HG03196 (cell line): ENCODE measurements around the gene CIB1.
"Not testable (repeated sequence)": the region's sequence is repeated elsewhere in the genome, so short reads cannot be mapped to it uniquely, and the experiment has no call there.

Experiments used
- ATAC-seq: cut with Tn5 transposase; IDR thresholded peaks from one replicate; pipeline ENCODE4 v1.9.1; 2021; ENCODE audit not compliant: unreplicated experiment

Gene CIB1

DNA sequence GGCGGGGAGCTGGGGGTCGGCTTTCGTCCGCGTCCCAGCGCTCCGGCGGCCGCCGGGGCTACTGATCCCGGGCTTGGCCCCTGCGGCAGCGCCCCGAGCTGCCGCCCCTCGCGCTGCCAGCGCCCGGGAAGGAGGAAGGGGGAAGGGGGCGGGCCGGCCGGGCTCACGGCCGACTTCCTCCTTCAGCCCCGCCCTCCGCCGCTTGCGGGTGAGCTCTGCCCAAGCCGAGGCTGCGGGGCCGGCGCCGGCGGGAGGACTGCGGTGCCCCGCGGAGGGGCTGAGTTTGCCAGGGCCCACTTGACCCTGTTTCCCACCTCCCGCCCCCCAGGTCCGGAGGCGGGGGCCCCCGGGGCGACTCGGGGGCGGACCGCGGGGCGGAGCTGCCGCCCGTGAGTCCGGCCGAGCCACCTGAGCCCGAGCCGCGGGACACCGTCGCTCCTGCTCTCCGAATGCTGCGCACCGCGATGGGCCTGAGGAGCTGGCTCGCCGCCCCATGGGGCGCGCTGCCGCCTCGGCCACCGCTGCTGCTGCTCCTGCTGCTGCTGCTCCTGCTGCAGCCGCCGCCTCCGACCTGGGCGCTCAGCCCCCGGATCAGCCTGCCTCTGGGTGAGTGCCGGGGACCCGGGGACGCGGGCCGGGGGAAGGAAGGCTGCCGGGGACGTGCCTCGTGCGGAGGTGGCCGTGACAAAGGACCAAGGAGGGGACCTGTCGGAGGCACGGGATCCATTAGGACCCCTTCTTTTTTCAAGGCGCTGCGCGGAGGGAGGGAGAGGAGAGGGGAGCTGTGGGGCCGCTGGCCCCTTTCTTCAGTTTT is 32.4 kb downstream of the CIB1 start, which contains the start of gene SEMA4B:
Gene SEMA4B (plus strand): TSS at position 201 of the 814 bp plus-strand sequence. CDS start 249 bp downstream, at position 450.
- peak; percentile 65 for ATAC-seq

DNA sequence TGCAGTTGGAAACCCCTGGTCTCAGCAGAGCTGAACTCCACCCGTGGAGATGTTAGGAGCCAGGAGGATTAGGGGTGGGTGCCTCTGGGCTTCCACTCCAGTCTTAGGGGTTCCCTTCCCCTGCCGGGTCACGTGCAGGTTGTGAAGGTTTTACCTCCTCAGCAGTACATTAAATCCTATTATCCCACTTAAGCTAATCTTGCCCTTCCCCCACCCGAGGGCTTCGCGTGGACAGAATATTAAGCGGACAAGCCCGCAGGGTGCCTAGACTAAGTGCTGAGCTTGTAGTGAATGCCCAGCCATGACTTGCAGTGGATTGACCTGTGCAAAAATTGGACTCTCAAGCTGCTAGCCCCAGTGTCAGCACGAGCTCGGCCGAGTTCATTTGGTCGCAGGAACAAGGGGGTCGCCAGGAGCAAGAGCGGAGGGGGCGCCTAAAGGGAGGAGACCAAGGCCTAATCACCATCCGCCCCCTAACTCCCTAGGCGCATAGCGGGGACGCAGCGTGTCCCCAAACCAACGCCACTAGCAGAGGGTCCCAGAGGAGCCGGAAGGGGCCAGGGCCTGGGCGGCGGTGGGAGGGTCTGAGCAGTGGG is 33.1 kb downstream of the CIB1 start:
- peak; percentile 11 for ATAC-seq

- no peak for ATAC-seq
Observed at GRCh38 chr15:90194655-90195054, 39.1 kb downstream of the CIB1 start.

DNA sequence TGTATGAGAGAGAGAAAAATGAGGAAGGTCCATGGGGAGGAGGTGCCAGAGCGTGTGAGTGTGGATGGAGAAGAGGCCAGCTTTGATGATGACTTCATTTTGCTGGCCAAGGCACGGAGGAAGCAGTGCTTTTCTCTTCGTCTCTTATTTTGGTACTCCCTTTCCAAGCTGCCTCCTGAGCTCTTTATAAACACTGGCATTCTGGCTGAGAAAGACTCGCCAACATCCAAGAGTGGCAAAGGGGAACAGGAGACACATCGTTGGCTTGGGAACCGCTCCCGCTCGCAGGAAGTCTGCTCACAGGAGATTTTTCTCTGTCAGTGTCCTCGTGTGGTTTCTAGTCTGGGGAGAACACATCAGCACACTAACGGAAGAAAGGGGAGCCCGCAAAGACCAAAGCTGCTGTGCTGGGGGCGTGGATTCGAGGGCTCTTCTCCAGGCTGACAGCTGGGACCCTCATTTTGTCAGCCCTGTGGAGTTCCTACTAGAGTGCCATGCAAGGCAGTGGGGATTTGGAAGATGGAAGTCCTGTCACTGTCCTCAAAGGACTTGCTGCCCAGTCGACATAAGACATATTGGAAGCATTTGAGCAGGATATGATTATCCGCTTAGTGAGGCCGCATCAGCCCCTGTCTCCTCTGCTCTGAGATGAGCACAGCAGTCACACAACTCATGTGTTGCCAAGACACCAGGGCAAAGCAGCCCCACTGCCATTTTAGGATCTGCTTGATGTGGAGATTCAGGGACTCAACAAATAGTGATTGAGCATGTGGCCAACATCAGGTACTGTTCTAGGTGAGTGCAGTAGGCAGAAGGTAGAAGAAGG is 40.6 kb downstream of the CIB1 start:
- ATAC-seq = no peak

DNA sequence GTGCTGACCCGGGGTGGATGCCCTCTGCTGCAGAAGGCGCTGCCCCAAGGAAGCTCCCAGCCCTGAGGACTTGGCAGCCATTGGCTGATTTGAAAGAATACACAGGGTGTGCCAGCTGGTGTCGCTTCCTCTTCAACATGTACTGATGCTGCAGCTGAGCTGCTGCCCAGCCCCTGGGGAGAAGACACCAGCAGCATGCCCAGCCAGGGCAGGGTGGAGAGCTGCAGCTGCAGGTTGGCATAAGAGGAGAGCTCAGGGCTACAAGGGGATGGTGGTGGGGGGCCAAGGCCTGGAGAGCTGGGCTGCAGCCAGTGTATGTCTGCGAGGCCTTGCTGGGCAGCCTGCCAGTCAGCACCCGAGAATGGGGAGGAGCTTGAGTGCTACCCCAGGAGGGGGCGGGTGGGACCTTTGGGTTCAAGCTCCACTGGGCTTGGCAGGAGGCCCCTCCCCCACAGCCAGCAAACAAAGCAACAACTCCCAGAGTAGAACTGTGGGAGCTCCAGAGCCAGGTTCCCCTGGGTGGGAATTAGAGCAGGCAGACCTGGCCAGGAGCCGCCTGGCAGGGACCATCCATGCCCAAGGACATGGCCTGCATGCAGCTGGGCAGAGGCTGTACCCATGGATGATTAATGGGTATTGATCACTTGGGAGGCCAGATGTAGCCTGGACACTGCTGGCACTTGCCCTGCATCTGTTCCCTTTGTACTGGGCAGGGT is 41.8 kb downstream of the CIB1 start:
- ATAC-seq = peak; percentile 66

DNA sequence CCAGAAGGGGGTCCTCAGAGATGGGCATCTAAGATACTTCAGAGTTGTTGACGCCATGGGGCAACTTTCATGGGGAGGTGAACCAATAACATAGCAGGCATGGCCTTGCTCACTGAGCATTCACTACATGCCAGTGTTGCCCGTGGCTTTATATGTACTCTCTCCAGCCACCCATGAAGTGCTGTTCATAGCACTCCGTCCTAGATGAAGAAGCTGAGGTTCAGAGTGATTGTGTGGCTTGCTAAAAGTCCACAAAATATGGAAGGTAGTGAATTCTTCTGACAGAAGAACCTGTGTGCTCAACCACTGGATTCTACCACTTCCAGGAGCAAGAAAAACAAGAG is 42.4 kb downstream of the CIB1 start:
- ATAC-seq = peak; percentile 9

DNA sequence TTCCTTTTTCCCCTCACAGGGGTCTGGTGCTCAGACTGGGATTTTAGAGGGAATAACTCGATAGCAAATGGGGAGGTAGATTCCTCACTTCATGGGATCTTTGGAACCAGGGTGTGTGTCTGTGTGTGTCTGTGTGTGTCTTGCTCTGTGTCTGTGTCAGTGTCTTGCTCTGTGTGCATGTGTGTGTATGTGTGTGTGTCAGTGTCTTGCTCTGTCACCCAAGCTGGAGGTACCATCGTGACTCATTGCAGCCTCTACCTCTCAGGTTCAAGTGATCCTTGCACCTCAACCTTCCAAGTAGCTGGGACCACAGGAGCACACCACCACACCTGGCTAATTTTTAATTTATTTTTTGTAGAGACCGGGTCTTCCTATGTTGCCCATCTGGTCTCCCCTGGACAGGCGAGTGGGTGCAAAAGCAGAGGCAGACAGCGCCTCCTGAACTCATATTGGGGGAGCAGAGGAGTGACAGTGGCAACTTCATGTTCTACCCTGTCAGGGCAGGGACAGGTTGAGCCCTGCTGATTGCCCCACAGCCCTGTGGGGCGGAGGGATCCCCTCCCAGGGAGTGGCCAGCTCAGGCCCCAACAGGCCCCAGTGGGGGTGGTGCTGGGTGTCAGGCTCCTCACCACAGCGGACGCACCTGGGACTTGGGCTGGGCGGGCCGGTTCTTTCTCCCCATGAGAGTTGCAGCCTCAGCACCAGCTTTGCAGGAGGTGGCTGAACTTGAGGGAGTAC is 43.0 kb downstream of the CIB1 start:
- peak; percentile 52 for ATAC-seq

GRCh38 chr15:90189781-90190467 is 43.8 kb downstream of the CIB1 start:
- no peak for ATAC-seq

GRCh38 chr15:90188914-90189748 is 44.6 kb downstream of the CIB1 start:
- ATAC-seq = no peak

DNA sequence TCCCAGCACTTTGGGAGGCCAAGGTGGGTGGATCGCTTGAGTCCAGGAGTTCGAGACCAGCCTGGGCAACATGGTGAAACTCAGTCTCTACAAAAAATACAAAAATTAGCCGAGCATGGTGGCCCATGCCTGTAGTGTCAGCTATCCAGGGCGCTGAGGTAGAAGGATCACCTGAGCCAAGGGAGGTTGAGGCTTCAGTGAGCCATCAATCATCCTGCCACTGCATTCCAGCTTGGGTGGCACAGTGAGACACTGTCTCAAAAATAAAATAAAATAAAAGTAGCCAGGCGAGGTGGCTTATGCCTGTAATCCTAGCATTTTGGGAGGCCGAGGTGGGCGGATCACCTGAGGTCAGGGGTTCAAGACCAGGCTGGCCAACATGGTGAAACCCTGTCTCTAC is 45.7 kb downstream of the CIB1 start:
- ATAC-seq = not testable (repeated sequence)

DNA sequence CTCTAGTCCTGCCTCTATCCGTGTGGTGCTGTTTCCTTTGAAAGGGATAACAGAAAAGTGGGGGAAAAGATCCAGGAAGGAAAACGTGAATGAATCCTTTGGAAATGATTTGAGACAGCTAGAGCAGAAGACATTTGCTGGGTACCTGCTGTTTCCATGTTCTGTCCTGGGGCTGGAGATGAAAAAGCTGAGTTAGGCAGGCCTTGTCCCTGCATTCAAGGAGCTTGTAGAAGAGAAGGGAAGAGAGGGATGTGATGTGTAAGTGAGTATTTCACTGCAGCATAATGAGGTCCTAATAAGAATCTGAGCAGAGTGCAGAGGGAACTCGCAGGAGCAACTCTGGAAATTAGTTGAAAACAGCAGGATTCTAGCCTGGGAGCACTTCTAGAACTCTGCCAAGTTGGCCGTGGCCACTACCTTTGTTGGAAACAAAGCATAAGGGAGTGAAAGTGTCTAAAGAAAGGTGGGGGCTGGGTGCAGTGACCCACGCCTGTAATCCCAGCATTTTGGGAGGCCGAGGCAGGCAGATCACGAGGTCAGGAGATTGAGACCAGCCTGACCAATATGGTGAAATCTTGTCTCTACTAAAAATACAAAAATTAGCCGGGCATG is 46.4 kb downstream of the CIB1 start:
- ATAC-seq = no peak

DNA sequence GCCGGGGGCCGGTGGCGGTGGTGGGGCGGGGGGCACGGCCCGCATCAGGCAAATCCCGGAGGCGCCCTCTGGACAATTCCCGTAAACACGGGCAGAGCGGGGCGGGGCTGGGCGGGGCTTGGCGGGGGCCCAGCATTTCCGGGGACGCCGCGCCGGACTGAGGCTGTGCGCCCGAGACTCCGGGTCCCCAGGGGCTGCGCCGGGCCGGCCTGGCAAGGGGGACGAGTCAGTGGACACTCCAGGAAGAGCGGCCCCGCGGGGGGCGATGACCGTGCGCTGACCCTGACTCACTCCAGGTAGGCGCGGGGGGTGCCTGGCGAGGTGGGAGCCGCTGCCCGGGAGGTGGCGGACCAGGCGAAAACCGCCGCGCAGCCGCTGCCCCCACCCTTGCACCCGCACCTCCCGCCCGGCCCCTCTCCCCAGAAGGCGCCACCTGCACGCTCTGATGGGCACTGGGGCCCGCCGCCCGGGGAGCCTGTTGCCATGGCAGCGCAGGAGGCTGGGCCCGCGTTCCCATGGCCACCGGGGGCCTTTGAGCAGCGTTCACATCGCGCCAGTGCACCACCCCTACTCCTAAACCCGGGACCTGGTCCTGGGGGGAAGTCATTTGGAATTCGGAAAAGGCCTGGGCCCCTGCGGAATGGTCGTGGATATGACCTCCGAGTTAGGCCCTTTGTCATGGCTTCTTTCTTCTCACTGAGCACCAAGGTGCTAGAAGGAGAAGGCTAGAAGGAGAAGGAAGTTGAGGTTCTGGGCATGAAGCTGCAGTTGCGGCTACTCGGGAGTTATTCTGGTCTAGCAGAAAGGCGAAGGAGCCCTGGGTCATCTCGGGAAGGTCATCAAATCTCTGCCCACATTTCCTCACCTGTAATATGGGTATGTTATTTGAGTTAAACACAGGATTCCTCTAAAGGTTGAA is 48.7 kb downstream of the CIB1 start:
- ATAC-seq = peak; percentile 62

DNA sequence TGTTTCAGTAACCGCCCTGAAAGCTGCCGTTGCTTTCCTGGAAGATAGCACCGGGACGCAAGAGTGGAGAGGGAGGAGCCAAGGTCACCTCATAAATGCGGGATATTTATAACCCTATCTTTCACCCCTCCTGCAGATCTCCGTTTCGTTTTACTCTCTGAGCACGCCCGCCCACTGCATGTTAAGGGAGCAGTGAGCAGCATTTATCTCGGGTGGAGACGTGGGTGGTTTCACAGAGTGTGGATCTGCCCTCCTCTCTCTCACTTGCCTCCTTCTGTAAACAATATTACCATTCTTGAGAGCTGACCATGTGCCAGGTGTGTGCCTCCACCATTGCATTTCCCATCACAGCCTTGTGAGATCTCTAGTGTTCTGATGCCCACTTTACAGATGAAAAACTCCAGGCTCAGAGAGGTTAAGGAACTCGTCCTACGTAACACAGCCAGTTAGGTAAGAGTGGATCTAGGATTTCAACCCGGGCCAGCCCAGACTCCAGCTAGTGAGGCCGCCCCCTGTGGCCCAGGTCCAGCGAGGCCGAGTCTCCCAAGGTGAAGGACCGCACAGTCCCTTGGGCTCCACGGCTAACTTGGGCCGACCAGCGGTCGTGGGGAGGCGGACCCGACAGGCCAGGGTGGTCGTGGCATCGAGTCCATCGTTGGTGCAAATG is 49.5 kb downstream of the CIB1 start:
- ATAC-seq = peak; percentile 38

GRCh38 chr15:90181776-90182175 is 52.0 kb downstream of the CIB1 start:
- no peak for ATAC-seq
